Stimulated activated CD4-positive, alpha-beta T cell treated with anti-CD3 and anti-CD28 coated beads, Interleukin-1b, Interleukin-23, amount 100 ng/mL, for 4 hours (primary cell): Measurements from ENCODE around the gene MACROD1.

Source experiments
- DNase-seq, 2 donors: peaks; one replicate each; pipeline ENCODE4 v3.0.0-alpha.2; 2020; ENCODE audit warnings: low read depth in 2 of 2

The MACROD1 gene

GRCh38 chr11:64093233-64094039, 72.5 kb downstream of the MACROD1 start:
- DNase-seq: no peak

- DNase-seq: no peak
These were observed 73.2 kb downstream of the MACROD1 start for GRCh38 chr11:64092761-64093136.

GRCh38 chr11:64092111-64092760, 73.7 kb downstream of the MACROD1 start:
- no peak for DNase-seq

- no peak for DNase-seq
These were observed 75.0 kb downstream of the MACROD1 start for GRCh38 chr11:64090806-64091516.

GRCh38 chr11:64089915-64090805, 75.8 kb downstream of the MACROD1 start:
- DNase-seq: no peak

- no peak for DNase-seq
These were observed 76.4 kb downstream of the MACROD1 start for GRCh38 chr11:64089493-64089892.

GRCh38 chr11:64089027-64089360, 76.9 kb downstream of the MACROD1 start:
- DNase-seq: no peak

- no peak for DNase-seq
These were observed 77.5 kb downstream of the MACROD1 start for GRCh38 chr11:64088162-64089026.

- no peak for DNase-seq
These were observed 79.4 kb downstream of the MACROD1 start for GRCh38 chr11:64086258-64087123.

- no peak for DNase-seq
These were observed 80.0 kb downstream of the MACROD1 start for GRCh38 chr11:64085906-64086257.

- DNase-seq: no peak
These were observed 80.8 kb downstream of the MACROD1 start for GRCh38 chr11:64084951-64085710.

- DNase-seq: no peak
These were observed 81.6 kb downstream of the MACROD1 start for GRCh38 chr11:64084146-64084950.

- DNase-seq: no peak
These were observed 82.4 kb downstream of the MACROD1 start for GRCh38 chr11:64083398-64084080.

GRCh38 chr11:64081745-64082442, 84.0 kb downstream of the MACROD1 start:
- no peak for DNase-seq

- no peak for DNase-seq
These were observed 85.5 kb downstream of the MACROD1 start for GRCh38 chr11:64080390-64080789.

GRCh38 chr11:64078905-64079304, 87.0 kb downstream of the MACROD1 start:
- no peak for DNase-seq

GRCh38 chr11:64078284-64078683, 87.6 kb downstream of the MACROD1 start:
- DNase-seq: no peak
